ENCODE data around the gene CYP46A1. TPM values are rescaled to one million over a fixed set of nuclear protein-coding genes. Genes with fewer than 3 reads are reported as not detected.

Gene CYP46A1
- total RNA-seq, 2 experiments from 2014 or later, result 0.11 to 0.22 TPM

- intact Hi-C loops (cut with DNase I, micrococcal nuclease), result no loop called here
- Histone ChIP-seq H3K9me3 (ENCODE audit: control insufficient read depth in 1 of 2, insufficient read depth in 1 of 2, low read length in 2 of 2) (peaks cover 0 to 24% of the 10 kb centered on the region in 2 experiments), H3K4me3 (ENCODE audit: low read length) (no peak overlapping the region), H3K36me3 (ENCODE audit: insufficient read depth, low read length) (no peaks in the 10 kb centered on the region), H3K27ac (ENCODE audit: low read depth in 1 of 2, low read length in 2 of 2) (no peak overlapping the region), H3K27me3 (ENCODE audit: control insufficient read depth in 1 of 2, insufficient read depth in 2 of 2, low read length in 2 of 2) (peaks cover 36 to 46% of the 10 kb centered on the region in 2 experiments), H3K4me1 (ENCODE audit: insufficient read depth, low read length) (peaks cover 4% of the 10 kb centered on the region)
- no peak for ATAC-seq (ENCODE audit: poor library complexity)
- Mint-ChIP-seq H3K36me3 (ENCODE audit: low read depth) (no peaks in the 10 kb centered on the region), H3K9me3 (no peaks in the 10 kb centered on the region), H3K4me1 (ENCODE audit: low read depth) (no peaks in the 10 kb centered on the region), H3K27ac (no peak overlapping the region), H3K4me3 (no peak overlapping the region), H3K27me3 (peaks cover 47% of the 10 kb centered on the region)
- no peak for DNase-seq
- no peak for TF ChIP-seq CTCF (IDR thresholded peaks at IDR 0.05)
- CTCF ChIA-PET, result no interaction called here
- POLR2A ChIA-PET, result no interaction called here
Observed at GRCh38 chr14:99734406-99735051, 50.4 kb downstream of the CYP46A1 start.

- POLR2A ChIA-PET, result no interaction called here
- no peak for DNase-seq
- Histone ChIP-seq H3K4me3 (ENCODE audit: low read length) (no peak overlapping the region), H3K36me3 (ENCODE audit: insufficient read depth, low read length) (no peaks in the 10 kb centered on the region), H3K9me3 (ENCODE audit: control insufficient read depth in 1 of 2, insufficient read depth in 1 of 2, low read length in 2 of 2) (peaks cover 0 to 24% of the 10 kb centered on the region in 2 experiments), H3K4me1 (ENCODE audit: insufficient read depth, low read length) (peaks cover 4% of the 10 kb centered on the region), H3K27me3 (ENCODE audit: control insufficient read depth in 1 of 2, insufficient read depth in 2 of 2, low read length in 2 of 2) (peaks cover 32 to 51% of the 10 kb centered on the region in 2 experiments), H3K27ac (ENCODE audit: low read depth in 1 of 2, low read length in 2 of 2) (no peak overlapping the region)
- TF ChIP-seq CTCF (IDR thresholded peaks at IDR 0.05), result no peak
- Mint-ChIP-seq H3K9me3 (no peaks in the 10 kb centered on the region), H3K36me3 (ENCODE audit: low read depth) (no peaks in the 10 kb centered on the region), H3K4me3 (no peak overlapping the region), H3K4me1 (ENCODE audit: low read depth) (no peaks in the 10 kb centered on the region), H3K27me3 (peaks cover 52% of the 10 kb centered on the region), H3K27ac (no peak overlapping the region)
- intact Hi-C loops (cut with DNase I, micrococcal nuclease), result no loop called here
- CTCF ChIA-PET, result no interaction called here
- no peak for ATAC-seq (ENCODE audit: poor library complexity)
Observed at GRCh38 chr14:99735189-99736135, 51.4 kb downstream of the CYP46A1 start.

GRCh38 chr14:99736603-99737371, 52.7 kb downstream of the CYP46A1 start:
- peaks cover 22 to 42% of the 10 kb centered on the region in 2 experiments for H3K27me3 ChIP-seq (ENCODE audit: control insufficient read depth in 1 of 2, insufficient read depth in 2 of 2, low read length in 2 of 2)

More at GRCh38 chr14:99736603-99737371, 52.7 kb downstream of the CYP46A1 start:
- TF ChIP-seq CTCF (IDR thresholded peaks at IDR 0.05), result no peak
- H3K9me3 ChIP-seq (ENCODE audit: control insufficient read depth in 1 of 2, insufficient read depth in 1 of 2, low read length in 2 of 2), result peaks cover 0 to 24% of the 10 kb centered on the region in 2 experiments
- ChIA-PET POLR2A (no interaction called here), CTCF (no interaction called here)
- no peak overlapping the region for H3K4me3 ChIP-seq (ENCODE audit: low read length)
- no peak for ATAC-seq (ENCODE audit: poor library complexity)
- no peak for DNase-seq
- no peaks in the 10 kb centered on the region for H3K36me3 Mint-ChIP-seq (ENCODE audit: low read depth)
- no peaks in the 10 kb centered on the region for H3K4me1 Mint-ChIP-seq (ENCODE audit: low read depth)
- peaks cover 48% of the 10 kb centered on the region for H3K27me3 Mint-ChIP-seq
- intact Hi-C loops (cut with DNase I, micrococcal nuclease), result no loop called here
- no peak overlapping the region for H3K4me3 Mint-ChIP-seq
- H3K27ac Mint-ChIP-seq, result no peak overlapping the region
- H3K4me1 ChIP-seq (ENCODE audit: insufficient read depth, low read length), result peaks cover 4% of the 10 kb centered on the region
- no peaks in the 10 kb centered on the region for H3K9me3 Mint-ChIP-seq
- H3K36me3 ChIP-seq (ENCODE audit: insufficient read depth, low read length), result no peaks in the 10 kb centered on the region
- no peak overlapping the region for H3K27ac ChIP-seq (ENCODE audit: low read depth in 1 of 2, low read length in 2 of 2)

Measured in CD4-positive, alpha-beta T cell (primary cell).